Stimulated activated CD8-positive, alpha-beta memory T cell treated with anti-CD3 and anti-CD28 coated beads, Interleukin-7, amount 100 ng/mL, for 1 hour (primary cell): Measurements from ENCODE around the gene TREH.

Experiments used
- DNase-seq, 2 donors: peaks; one replicate each; pipeline ENCODE4 v3.0.0-alpha.2; 2020; ENCODE audit warnings: low read depth in 2 of 2

Gene TREH

GRCh38 chr11:118649941-118650340 lies 29.5 kb downstream of the TREH start:
- DNase-seq = no peak

- no peak for DNase-seq
These were observed 31.2 kb downstream of the TREH start for GRCh38 chr11:118648291-118648690.

- DNase-seq = no peak
These were observed 33.1 kb downstream of the TREH start for GRCh38 chr11:118646393-118646792.

- no peak for DNase-seq
These were observed 34.3 kb downstream of the TREH start for GRCh38 chr11:118645066-118645715.

GRCh38 chr11:118644496-118644895 lies 35.0 kb downstream of the TREH start:
- DNase-seq = no peak

- no peak for DNase-seq
These were observed 35.5 kb downstream of the TREH start for GRCh38 chr11:118643995-118644345.

- DNase-seq = no peak
These were observed 36.1 kb downstream of the TREH start for GRCh38 chr11:118643142-118643994.

- DNase-seq = no peak
These were observed 37.9 kb downstream of the TREH start for GRCh38 chr11:118641397-118642019.

GRCh38 chr11:118640332-118641154 lies 38.9 kb downstream of the TREH start:
- DNase-seq = no peak

- DNase-seq = no peak
These were observed 39.6 kb downstream of the TREH start for GRCh38 chr11:118639899-118640298.

- DNase-seq = no peak
These were observed 40.7 kb downstream of the TREH start for GRCh38 chr11:118638726-118639125.

- no peak for DNase-seq
These were observed 42.7 kb downstream of the TREH start for GRCh38 chr11:118636569-118637290.

- DNase-seq = no peak
These were observed 43.8 kb downstream of the TREH start for GRCh38 chr11:118635642-118636041.

GRCh38 chr11:118635237-118635591 lies 44.2 kb downstream of the TREH start:
- DNase-seq = no peak

GRCh38 chr11:118634431-118635236 lies 44.8 kb downstream of the TREH start:
- DNase-seq = no peak

GRCh38 chr11:118633979-118634378 lies 45.5 kb downstream of the TREH start:
- DNase-seq = no peak

GRCh38 chr11:118633319-118633690 lies 46.1 kb downstream of the TREH start:
- no peak for DNase-seq

GRCh38 chr11:118632577-118633318 lies 46.7 kb downstream of the TREH start:
- DNase-seq = no peak

- DNase-seq = no peak
These were observed 48.1 kb downstream of the TREH start for GRCh38 chr11:118631142-118631909.
